ENCODE results near the gene EXOG.

The EXOG gene

GRCh38 chr3:38534180-38534579 lies 38.0 kb downstream of the EXOG start:
- Histone ChIP-seq H3K4me3 (ENCODE audit: low read depth, low read length) (no peak overlapping the region), H3K9me3 (no peaks in the 10 kb centered on the region), H3K36me3 (no peaks in the 10 kb centered on the region), H3K4me1 (peaks cover 4% of the 10 kb centered on the region; the same call in 1 of the 2 replicates), H3K27me3 (no peaks in the 10 kb centered on the region)
- TF ChIP-seq, protein P1, sequence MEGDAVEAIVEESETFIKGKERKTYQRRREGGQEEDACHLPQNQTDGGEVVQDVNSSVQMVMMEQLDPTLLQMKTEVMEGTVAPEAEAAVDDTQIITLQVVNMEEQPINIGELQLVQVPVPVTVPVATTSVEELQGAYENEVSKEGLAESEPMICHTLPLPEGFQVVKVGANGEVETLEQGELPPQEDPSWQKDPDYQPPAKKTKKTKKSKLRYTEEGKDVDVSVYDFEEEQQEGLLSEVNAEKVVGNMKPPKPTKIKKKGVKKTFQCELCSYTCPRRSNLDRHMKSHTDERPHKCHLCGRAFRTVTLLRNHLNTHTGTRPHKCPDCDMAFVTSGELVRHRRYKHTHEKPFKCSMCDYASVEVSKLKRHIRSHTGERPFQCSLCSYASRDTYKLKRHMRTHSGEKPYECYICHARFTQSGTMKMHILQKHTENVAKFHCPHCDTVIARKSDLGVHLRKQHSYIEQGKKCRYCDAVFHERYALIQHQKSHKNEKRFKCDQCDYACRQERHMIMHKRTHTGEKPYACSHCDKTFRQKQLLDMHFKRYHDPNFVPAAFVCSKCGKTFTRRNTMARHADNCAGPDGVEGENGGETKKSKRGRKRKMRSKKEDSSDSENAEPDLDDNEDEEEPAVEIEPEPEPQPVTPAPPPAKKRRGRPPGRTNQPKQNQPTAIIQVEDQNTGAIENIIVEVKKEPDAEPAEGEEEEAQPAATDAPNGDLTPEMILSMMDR (IDR thresholded peaks at IDR 0.05; ENCODE audit: low read depth, low read length): no peak
- no peak for DNase-seq

GRCh38 chr3:38534604-38535003 lies 38.5 kb downstream of the EXOG start:
- no peak for DNase-seq
- H3K4me1 ChIP-seq: peaks cover 4% of the 10 kb centered on the region; the same call in 1 of the 2 replicates
- H3K36me3 ChIP-seq: no peaks in the 10 kb centered on the region
- no peaks in the 10 kb centered on the region for H3K27me3 ChIP-seq
- TF ChIP-seq, protein P1 (IDR thresholded peaks at IDR 0.05; ENCODE audit: low read depth, low read length): no peak
- no peaks in the 10 kb centered on the region for H3K9me3 ChIP-seq
- H3K4me3 ChIP-seq (ENCODE audit: low read depth, low read length): no peak overlapping the region

- peaks cover 8% of the 10 kb centered on the region for H3K4me1 ChIP-seq
- TF ChIP-seq, protein P1 (IDR thresholded peaks at IDR 0.05; ENCODE audit: low read depth, low read length): no peak
These were observed 40.5 kb downstream of the EXOG start for GRCh38 chr3:38536671-38537070.

GRCh38 chr3:38538773-38539353 lies 42.7 kb downstream of the EXOG start:
- Histone ChIP-seq H3K4me1 (peaks cover 9% of the 10 kb centered on the region), H3K4me3 (ENCODE audit: low read depth, low read length) (no peak overlapping the region), H3K9me3 (no peaks in the 10 kb centered on the region), H3K27me3 (no peaks in the 10 kb centered on the region), H3K36me3 (no peaks in the 10 kb centered on the region)
- no peak for DNase-seq
- TF ChIP-seq, protein P1 (IDR thresholded peaks at IDR 0.05; ENCODE audit: low read depth, low read length): no peak

More at GRCh38 chr3:38536671-38537070, 40.5 kb downstream of the EXOG start:
- Histone ChIP-seq H3K27me3 (no peaks in the 10 kb centered on the region), H3K36me3 (no peaks in the 10 kb centered on the region), H3K9me3 (no peaks in the 10 kb centered on the region), H3K4me3 (ENCODE audit: low read depth, low read length) (no peak overlapping the region)
- no peak for DNase-seq

GRCh38 chr3:38541806-38542205 lies 45.7 kb downstream of the EXOG start:
- no peaks in the 10 kb centered on the region for H3K27me3 ChIP-seq
- H3K4me3 ChIP-seq (ENCODE audit: low read depth, low read length): no peak overlapping the region
- no peaks in the 10 kb centered on the region for H3K9me3 ChIP-seq
- TF ChIP-seq, protein P1 (IDR thresholded peaks at IDR 0.05; ENCODE audit: low read depth, low read length): no peak
- DNase-seq: peak; percentile 62
- no peaks in the 10 kb centered on the region for H3K36me3 ChIP-seq
- H3K4me1 ChIP-seq: peaks cover 9% of the 10 kb centered on the region

DNA sequence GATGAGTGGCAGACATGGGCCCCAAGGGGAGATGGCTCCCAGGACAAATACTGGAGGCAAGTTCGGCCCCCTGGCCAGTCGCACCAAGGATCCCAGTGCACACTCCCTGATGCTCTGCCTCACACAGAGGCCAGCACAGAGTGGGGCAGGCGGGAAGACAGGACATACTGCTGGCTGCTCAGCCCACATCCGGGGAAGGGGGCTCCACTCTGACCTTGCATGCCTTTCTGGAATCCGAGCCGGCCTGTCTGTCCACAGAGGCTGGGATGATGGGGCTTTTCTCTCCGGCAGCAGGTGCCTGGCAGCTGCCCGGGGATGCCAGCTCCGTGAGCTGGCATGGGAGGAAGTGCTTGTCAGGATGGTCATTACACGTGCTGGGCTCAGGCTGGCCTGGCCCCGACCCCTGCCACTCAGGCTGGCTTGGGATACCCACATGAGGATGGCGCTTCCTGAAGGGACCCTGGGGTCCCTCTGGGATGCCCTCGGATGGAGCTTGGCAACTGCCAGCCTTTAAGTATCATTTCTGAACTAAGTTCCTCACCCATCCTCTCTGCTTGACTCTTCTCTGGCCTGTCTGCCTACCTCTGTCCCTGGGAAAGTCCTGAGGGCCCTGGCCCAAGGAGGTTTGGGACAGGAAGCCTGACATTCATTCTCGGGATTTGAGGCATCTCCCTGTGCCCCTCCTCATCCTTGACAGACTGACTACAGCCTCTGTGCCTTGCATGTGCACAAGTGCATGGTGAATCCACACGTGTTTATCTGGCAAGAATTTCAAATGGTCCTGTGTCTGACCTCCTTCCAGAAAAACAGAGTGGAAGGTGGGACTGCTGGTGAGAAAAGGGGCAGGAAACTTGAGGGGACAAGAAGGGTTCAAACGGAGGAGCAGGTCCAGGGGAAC lies 46.5 kb downstream of the EXOG start:
- peak; percentile 33 for DNase-seq
- peaks cover 9% of the 10 kb centered on the region for H3K4me1 ChIP-seq
- no peaks in the 10 kb centered on the region for H3K9me3 ChIP-seq
- TF ChIP-seq, protein P1 (IDR thresholded peaks at IDR 0.05; ENCODE audit: low read depth, low read length): no peak
- H3K4me3 ChIP-seq (ENCODE audit: low read depth, low read length): no peak overlapping the region
- no peaks in the 10 kb centered on the region for H3K27me3 ChIP-seq
- no peaks in the 10 kb centered on the region for H3K36me3 ChIP-seq

Measured in BE2C (cell line).